Putamen (tissue), 1 donor: Measurements from ENCODE around the gene UST.

Experiments used
- DNase-seq: peaks from one replicate; pipeline ENCODE4 v3.0.0-alpha.2; 2016; ENCODE audit warnings: low spot score

UST gene, protein sequence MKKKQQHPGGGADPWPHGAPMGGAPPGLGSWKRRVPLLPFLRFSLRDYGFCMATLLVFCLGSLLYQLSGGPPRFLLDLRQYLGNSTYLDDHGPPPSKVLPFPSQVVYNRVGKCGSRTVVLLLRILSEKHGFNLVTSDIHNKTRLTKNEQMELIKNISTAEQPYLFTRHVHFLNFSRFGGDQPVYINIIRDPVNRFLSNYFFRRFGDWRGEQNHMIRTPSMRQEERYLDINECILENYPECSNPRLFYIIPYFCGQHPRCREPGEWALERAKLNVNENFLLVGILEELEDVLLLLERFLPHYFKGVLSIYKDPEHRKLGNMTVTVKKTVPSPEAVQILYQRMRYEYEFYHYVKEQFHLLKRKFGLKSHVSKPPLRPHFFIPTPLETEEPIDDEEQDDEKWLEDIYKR

GRCh38 chr6:148746363-148747144 lies at the start of gene UST:
TSS of gene UST (plus strand) at chr6:148747030. CDS start at chr6:148747431, 401 bp downstream.
- peak; percentile 78 for DNase-seq

GRCh38 chr6:148697895-148698440 lies 48.9 kb upstream of the UST start:
- DNase-seq, result no peak

- no peak for DNase-seq
Measured at GRCh38 chr6:148698671-148699180, 48.1 kb upstream of the UST start.

DNA sequence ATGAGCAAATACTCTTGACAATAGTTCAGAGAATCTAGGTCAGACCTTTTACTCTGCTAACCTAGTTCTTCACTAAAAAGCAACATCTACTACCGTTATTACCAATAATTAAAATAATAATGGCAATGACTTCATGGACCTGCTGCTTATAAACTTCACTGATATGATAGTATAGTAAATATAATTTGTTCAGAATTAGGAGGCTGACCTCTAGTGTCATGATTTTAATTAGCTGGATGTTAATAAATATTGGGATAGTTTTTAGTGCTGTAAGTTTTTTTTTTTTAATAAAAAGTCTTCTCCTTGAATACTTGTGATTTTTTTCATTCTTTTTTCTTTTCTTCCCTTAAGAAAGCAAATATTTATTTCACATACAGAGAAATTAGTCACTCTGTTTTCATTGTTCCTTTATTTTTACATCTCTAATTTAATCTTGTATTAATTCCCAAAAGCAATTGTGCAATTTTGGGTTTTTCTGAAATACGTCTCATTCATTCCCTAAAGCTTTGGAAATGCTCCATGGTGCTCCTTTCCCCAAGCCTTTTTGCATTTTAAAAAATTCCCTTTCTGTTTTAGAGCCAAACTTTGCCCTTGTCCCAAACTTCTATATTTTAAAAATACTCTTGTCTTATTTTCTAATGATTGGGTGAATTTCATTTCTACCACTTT lies 46.6 kb upstream of the UST start:
- DNase-seq, result no peak

- no peak for DNase-seq
Measured at GRCh38 chr6:148700741-148701311, 46.0 kb upstream of the UST start.

DNA sequence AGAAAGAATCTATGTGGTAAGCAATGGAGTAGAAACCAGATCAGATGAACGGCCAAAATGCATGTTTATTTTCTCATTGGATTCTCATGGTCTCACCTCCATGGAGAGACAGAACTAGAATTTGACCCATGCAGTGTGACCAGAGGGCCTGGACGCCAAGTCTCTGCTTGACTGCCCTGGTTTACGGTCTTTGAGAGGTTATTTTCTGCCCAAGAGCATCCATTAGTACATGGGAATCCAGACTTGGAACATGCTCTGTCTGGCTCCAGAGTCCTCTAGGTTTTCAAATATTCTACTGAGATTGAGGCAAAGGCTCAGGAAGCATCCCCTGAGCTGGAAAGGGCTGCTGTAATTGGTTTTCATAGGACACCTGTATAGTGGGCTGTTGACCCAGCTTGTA lies 45.5 kb upstream of the UST start:
- no peak for DNase-seq

DNA sequence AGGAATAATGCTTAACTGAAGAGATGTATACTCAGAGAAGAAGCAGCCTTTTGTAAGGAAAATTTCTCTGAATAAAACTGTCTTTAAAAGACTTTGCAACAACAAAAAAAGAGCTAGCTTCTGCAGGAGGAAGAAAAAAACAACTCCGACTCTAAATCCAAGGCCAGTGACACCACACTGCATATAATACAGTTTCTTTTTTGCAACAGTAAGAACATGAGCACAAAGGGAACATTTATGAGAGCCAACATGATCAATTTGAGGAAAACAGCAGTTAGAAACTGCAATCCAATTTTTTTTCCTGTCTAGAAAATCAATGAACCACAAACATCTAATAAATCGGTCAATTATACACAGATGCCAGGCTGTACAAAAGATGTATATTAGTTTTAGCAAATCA lies 42.9 kb upstream of the UST start:
- DNase-seq, result no peak

GRCh38 chr6:148704400-148705246 lies 42.2 kb upstream of the UST start:
- no peak for DNase-seq

DNA sequence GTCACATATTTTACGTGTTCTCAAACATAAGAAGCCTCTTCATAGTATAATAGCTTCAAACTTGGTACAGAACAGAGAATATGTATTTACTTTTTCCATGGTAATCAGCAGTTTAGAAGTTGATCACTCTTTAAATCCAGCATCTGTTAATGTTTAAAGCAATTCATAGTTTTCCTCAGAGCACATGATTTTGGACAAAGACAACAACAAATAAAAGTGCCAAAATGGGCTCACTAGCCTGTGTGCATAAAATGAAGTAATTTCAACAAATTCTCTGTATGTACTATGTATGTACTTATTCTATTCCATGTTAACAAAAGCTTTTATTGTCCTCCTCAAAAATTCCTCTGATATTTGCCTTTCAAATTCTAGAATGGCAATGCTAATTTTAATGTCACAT lies 38.1 kb upstream of the UST start:
- no peak for DNase-seq

- no peak for DNase-seq
Measured at GRCh38 chr6:148709577-148709976, 37.3 kb upstream of the UST start.

DNA sequence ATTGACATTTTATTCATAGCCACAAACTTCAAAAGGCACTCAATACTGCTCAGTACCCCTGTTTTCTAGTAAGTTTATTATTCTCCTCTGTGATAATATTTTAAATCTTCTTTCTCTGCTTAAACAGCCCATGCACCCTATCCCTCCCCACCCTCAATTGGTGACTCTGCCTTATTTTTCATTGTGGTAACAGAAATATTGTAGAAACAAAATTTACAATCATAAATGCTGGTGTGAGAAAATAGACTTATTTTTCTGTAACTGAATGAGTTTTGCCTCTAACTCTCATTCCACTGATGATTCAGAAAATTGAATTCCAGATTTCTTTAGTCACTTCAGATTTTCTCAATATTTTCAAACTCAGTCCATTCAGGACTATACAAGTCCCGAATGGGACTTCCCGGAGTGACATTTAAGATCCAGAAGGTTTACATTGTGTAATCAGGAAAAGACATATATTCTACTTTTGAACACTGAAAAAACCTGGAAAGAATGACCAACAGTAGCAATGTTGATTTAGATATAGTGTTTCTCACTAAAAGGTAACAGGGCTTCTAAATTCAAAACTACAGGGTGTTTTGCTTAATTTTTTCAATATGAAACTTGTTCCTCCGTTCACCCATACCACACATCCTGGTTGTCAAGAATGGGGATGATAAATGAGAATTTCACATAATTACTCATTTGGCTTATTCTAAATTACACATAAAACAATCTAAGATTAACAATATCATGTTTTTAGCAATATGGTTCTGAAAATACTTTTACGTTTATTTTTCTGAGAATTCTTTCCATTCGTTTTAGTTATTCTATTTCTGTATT lies 34.8 kb upstream of the UST start:
- DNase-seq, result no peak

GRCh38 chr6:148713033-148713738 lies 33.6 kb upstream of the UST start:
- no peak for DNase-seq

GRCh38 chr6:148713921-148714320 lies 32.9 kb upstream of the UST start:
- DNase-seq, result no peak

DNA sequence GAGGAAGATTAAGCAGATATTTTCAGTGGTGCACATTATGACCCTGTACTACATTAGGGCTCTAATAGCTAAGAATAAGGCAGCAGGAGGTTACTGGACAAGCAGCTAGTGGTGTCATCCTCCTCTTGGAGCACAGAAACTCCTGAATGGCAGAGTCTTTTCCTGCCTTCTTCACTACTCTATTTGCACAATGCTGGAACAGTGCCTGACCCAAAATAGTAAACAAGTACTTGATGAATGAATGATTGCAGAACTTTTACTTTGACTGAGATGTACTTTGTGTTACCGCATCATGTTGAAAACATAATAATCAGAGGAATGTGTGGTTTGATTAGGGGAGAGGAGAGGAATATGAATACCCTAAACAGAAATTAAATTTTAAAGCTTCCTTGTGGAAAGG lies 30.0 kb upstream of the UST start:
- no peak for DNase-seq

DNA sequence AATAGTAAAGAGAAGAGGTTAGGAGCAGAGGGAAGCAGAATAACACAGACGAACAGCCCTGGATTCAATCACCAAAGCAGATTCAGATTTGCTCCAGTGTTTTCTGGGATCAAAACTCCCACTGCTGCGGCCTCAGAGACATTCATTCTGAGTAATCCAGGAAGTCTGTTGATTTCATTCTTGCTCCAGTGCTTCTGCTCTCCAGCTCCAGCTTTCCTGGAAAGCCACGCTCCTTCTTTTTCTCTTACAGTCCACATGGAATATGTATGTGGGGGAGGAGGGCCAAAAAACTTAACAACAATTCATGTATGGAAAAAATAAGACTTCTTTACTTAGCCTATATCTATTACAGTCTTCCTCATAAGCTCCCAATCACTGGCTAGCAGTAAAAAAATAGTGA lies 26.4 kb upstream of the UST start:
- DNase-seq, result no peak

- DNase-seq, result no peak
Measured at GRCh38 chr6:148720897-148721296, 25.9 kb upstream of the UST start.

- DNase-seq, result no peak
Measured at GRCh38 chr6:148723484-148723883, 23.3 kb upstream of the UST start.

DNA sequence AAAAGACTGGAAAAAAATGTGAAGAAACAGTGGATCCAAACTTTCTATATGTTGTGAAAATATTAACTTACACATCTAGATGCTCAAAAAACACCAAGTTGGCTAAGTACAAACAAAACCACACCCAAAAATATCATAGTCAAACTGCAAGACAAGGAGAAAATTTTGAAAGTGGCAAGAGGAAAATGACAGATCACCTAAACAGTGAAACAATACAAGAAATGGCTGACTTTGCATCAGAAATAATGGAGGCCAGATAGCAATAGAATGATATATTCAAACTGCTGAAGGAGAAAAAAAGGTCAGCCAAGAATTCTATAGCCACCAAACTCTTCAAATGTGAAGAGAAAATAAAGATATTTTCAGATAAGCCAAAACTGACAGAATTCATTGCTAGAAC lies 22.4 kb upstream of the UST start:
- no peak for DNase-seq

- DNase-seq, result no peak
Measured at GRCh38 chr6:148727104-148727503, 19.7 kb upstream of the UST start.
